B cell (primary cell): ENCODE measurements around the gene PRKN. TPM values are rescaled to one million over a fixed set of nuclear protein-coding genes. Genes with fewer than 3 reads are reported as not detected.

Source experiments
- ATAC-seq: fragments of 200-7000 bp; cut with Tn5 transposase; one replicate; pipeline ENCODE4 v1.10.0; 2021; ENCODE audit warnings: low read depth, mild to moderate bottlenecking, moderate number of reproducible peaks, moderate library complexity
- CTCF ChIA-PET: fragments of 350-600 bp; sonication (Branson Sonifier 250); formaldehyde crosslinking; loops from one replicate; lab custom pipeline; 2021; ENCODE audit warnings: antibody characterized with exemption, inconsistent platforms; lab: Charles Lee
- POLR2A ChIA-PET: fragments of 350-600 bp; sonication (Branson Sonifier 250); formaldehyde crosslinking; loops from one replicate; lab custom pipeline; 2021; ENCODE audit warnings: antibody characterized with exemption; lab: Charles Lee
- DNase-seq: peaks from one replicate; pipeline ENCODE4 v3.0.0; 2013
- H2AFZ ChIP-seq: 2 replicates; pipeline ENCODE4 v1.6.1; 2012; ENCODE audit warnings: mild to moderate bottlenecking, low read depth, low read length; ENCODE audit not compliant: insufficient read depth, poor library complexity, severe bottlenecking
- H3K27ac ChIP-seq, 2 donors: 1 replicate in 1 of 2; 2 replicates in 1 of 2; pipeline ENCODE4 v1.5.1; 2012 to 2013; ENCODE audit warnings: low read length in 2 of 2, mild to moderate bottlenecking in 2 of 2, moderate library complexity in 1 of 2
- H3K27me3 ChIP-seq, 4 experiments: fragments of 200-600 bp in 1 of 4; sonication (generic) in 1 of 4; replicated peaks in 1 of 4; 1 replicate in 2 of 4; 2 replicates in 2 of 4; pipeline versions ENCODE4 v1.6.1 to v1.7.0; 2013 to 2016; ENCODE audit warnings: low read length in 3 of 4, mild to moderate bottlenecking in 2 of 4, mixed read lengths in 1 of 4, moderate library complexity in 1 of 4; ENCODE audit not compliant: insufficient read depth in 4 of 4, control insufficient read depth in 3 of 4; ENCODE audit errors: control extremely low read depth in 1 of 4
- H3K36me3 ChIP-seq, 2 experiments: replicated peaks in 1 of 2; 1 replicate in 1 of 2; 2 replicates in 1 of 2; pipeline versions ENCODE4 v1.6.1 to v1.7.1; 2013; ENCODE audit warnings: low read length in 1 of 2; ENCODE audit not compliant: insufficient read depth in 2 of 2, control insufficient read depth in 1 of 2; ENCODE audit errors: control extremely low read depth in 1 of 2, extremely low read depth in 1 of 2
- H3K4me1 ChIP-seq, 2 donors: fragments of 200-600 bp in 1 of 2; sonication (generic) in 1 of 2; 1 replicate in 1 of 2; 2 replicates in 1 of 2; pipeline versions ENCODE4 v1.5.1 to v1.6.1; 2013 to 2017; ENCODE audit warnings: low read length in 2 of 2; ENCODE audit not compliant: control insufficient read depth in 2 of 2, insufficient read depth in 2 of 2
- H3K4me2 ChIP-seq: replicated peaks from 2 replicates; pipeline ENCODE3; 2012; ENCODE audit warnings: mild to moderate bottlenecking, low read depth, low read length; ENCODE audit not compliant: poor library complexity, severe bottlenecking
- H3K4me3 ChIP-seq, 5 experiments: fragments of 200-600 bp in 1 of 5; sonication (generic) in 1 of 5; 1 replicate in 3 of 5; 2 replicates in 2 of 5; pipeline versions ENCODE4 v1.5.1 to v1.7.0; 2011 to 2016; ENCODE audit warnings: low read length in 4 of 5, mild to moderate bottlenecking in 4 of 5, low read depth in 2 of 5, control low read depth in 1 of 5, moderate library complexity in 1 of 5; ENCODE audit not compliant: insufficient read depth in 1 of 5; ENCODE audit errors: control extremely low read depth in 1 of 5, extremely low read depth in 1 of 5
- H3K79me2 ChIP-seq: fragments of 200-600 bp; sonication (generic); one replicate; pipeline ENCODE4 v1.6.0; 2016; ENCODE audit warnings: low read length; ENCODE audit not compliant: control insufficient read depth, insufficient read depth
- H3K9ac ChIP-seq: fragments of 200-600 bp; sonication (generic); 2 replicates; pipeline ENCODE4 v1.6.1; 2017; ENCODE audit warnings: mild to moderate bottlenecking, low read length, moderate library complexity
- H3K9me3 ChIP-seq, 3 donors: one replicate each; pipeline versions ENCODE4 v1.6.1 to v1.7.1; 2013; ENCODE audit warnings: low read length in 2 of 3; ENCODE audit not compliant: control insufficient read depth in 2 of 3, insufficient read depth in 1 of 3; ENCODE audit errors: control extremely low read depth in 1 of 3
- H4K20me1 ChIP-seq: 2 replicates; pipeline ENCODE4 v1.6.0; 2012; ENCODE audit warnings: mild to moderate bottlenecking, low read length; ENCODE audit not compliant: insufficient read depth, control insufficient read depth, poor library complexity, severe bottlenecking
- H3K27ac Mint-ChIP-seq: one replicate; pipeline ENCODE4 v1.8.0; 2021; ENCODE audit warnings: mixed read lengths
- H3K27me3 Mint-ChIP-seq: one replicate; pipeline ENCODE4 v1.8.0; 2021; ENCODE audit warnings: mixed read lengths
- H3K4me1 Mint-ChIP-seq: one replicate; pipeline ENCODE4 v1.8.0; 2021; ENCODE audit warnings: mixed read lengths
- H3K4me3 Mint-ChIP-seq: one replicate; pipeline ENCODE4 v1.8.0; 2021; ENCODE audit warnings: mixed read lengths
- H3K9me3 Mint-ChIP-seq: one replicate; pipeline ENCODE4 v1.8.0; 2022; ENCODE audit warnings: mixed read lengths; ENCODE audit not compliant: insufficient read depth
- CTCF ChIP-seq: fragments of 200-600 bp; IDR thresholded peaks from one replicate; pipeline ENCODE4 v1.8.0; 2022; ENCODE audit warnings: antibody characterized with exemption, mild to moderate bottlenecking
- EZH2 ChIP-seq: IDR thresholded peaks from 2 replicates; pipeline ENCODE4 v1.6.1; 2012; ENCODE audit warnings: borderline replicate concordance, low read depth, mild to moderate bottlenecking, moderate library complexity, low read length; ENCODE audit not compliant: insufficient read depth, poor library complexity, severe bottlenecking
- WGBS: methylation state at CpG from one replicate; pipeline ENCODE4 v1.1.5; 2013; ENCODE audit warnings: missing lambda C conversion rate; ENCODE audit not compliant: insufficient coverage; 5-methylcytosine and 5-hydroxymethylcytosine counted together
- intact Hi-C: fragments of 100-400 bp; cut with micrococcal nuclease; formaldehyde crosslinking; loops from one replicate; pipeline ENCODE4 v1.10.0; 2022
- polyA plus RNA-seq: library from polyadenylated mRNA; depleted of rRNA; stranded (reverse); fragments of >200 nt; gene quantifications from 2 replicates; pipeline ENCODE4 v1.2.3, GENCODE V29; 2012
- total RNA-seq, 2 donors: library from RNA; stranded (reverse); fragments of 120-200 nt in 1 of 2; gene quantifications; 1 replicate in 1 of 2; 2 replicates in 1 of 2; pipeline versions ENCODE4 v1.2.3 to v1.2.4, GENCODE V29; 2013 to 2022

The PRKN gene
- total and polyA plus RNA-seq, 2 donors (not counting 1 experiment from before 2014, with no cell fraction given), result 1.6 to 6.2 TPM

- CTCF ChIA-PET, result no interaction called here
- 80% methylated on average over 1 of the region's 2 CpGs for WGBS
- no peaks in the 10 kb centered on the region for H3K27me3 Mint-ChIP-seq
Measured at GRCh38 chr6:162292915-162293314, 434.7 kb downstream of the PRKN start.

GRCh38 chr6:162290846-162291465, 436.6 kb downstream of the PRKN start:
- Histone ChIP-seq H3K4me1 (no peaks in the 10 kb centered on the region), H3K36me3 (no peaks in the 10 kb centered on the region), H3K9ac (no peak overlapping the region), H3K27me3 (no peaks in the 10 kb centered on the region), H3K9me3 (peaks cover 0 to 2% (median 0%) of the 10 kb centered on the region in 3 donors), H2AFZ (no peak overlapping the region), H3K4me2 (no peak overlapping the region), H3K79me2 (no peaks in the 10 kb centered on the region), H3K27ac (no peak overlapping the region), H3K4me3 (no peak overlapping the region), H4K20me1 (no peaks in the 10 kb centered on the region)
- no peak for TF ChIP-seq EZH2
- CTCF ChIA-PET, result no interaction called here
- no peak for ATAC-seq
- H3K9me3 Mint-ChIP-seq, result no peaks in the 10 kb centered on the region
- POLR2A ChIA-PET, result no interaction called here
- intact Hi-C loops, result no loop called here
- no peak overlapping the region for H3K4me3 Mint-ChIP-seq
- H3K4me1 Mint-ChIP-seq, result no peaks in the 10 kb centered on the region
- no peaks in the 10 kb centered on the region for H3K27me3 Mint-ChIP-seq
- no peak for DNase-seq
- WGBS, result 100% methylated on average over 3 of the region's 6 CpGs
- no peak overlapping the region for H3K27ac Mint-ChIP-seq

More at GRCh38 chr6:162292915-162293314, 434.7 kb downstream of the PRKN start:
- Histone ChIP-seq H3K4me3 (no peak overlapping the region), H3K36me3 (no peaks in the 10 kb centered on the region), H2AFZ (no peak overlapping the region), H3K27me3 (no peaks in the 10 kb centered on the region), H3K9ac (no peak overlapping the region), H3K79me2 (no peaks in the 10 kb centered on the region), H3K4me2 (no peak overlapping the region), H3K27ac (no peak overlapping the region), H3K4me1 (no peaks in the 10 kb centered on the region), H4K20me1 (no peaks in the 10 kb centered on the region), H3K9me3 (peaks cover 0 to 2% (median 0%) of the 10 kb centered on the region in 3 donors)
- H3K4me1 Mint-ChIP-seq, result no peaks in the 10 kb centered on the region
- no peak overlapping the region for H3K4me3 Mint-ChIP-seq
- POLR2A ChIA-PET, result no interaction called here
- no peaks in the 10 kb centered on the region for H3K9me3 Mint-ChIP-seq
- intact Hi-C loops, result no loop called here
- TF ChIP-seq EZH2, result no peak
- no peak for TF ChIP-seq CTCF
- DNase-seq, result no peak
- ATAC-seq, result no peak
- no peak overlapping the region for H3K27ac Mint-ChIP-seq
